Measurements from ENCODE around the gene LSM14B. TPM values are rescaled to one million over a fixed set of nuclear protein-coding genes. Genes with fewer than 3 reads are reported as not detected.

LSM14B gene
- total RNA-seq, 1 experiment from 2014 or later, result 73.5 TPM

GRCh38 chr20:62156254-62156556, 33.9 kb downstream of the LSM14B start (continued):
- no peak for TF ChIP-seq ZNF423 (CRISPR knock-in tag; IDR thresholded peaks at IDR 0.05)
- TF ChIP-seq E2F5 (CRISPR knock-in tag; IDR thresholded peaks at IDR 0.05), result no peak
- TF ChIP-seq SOX15 (CRISPR knock-in tag; IDR thresholded peaks at IDR 0.05), result no peak
- TF ChIP-seq ZBTB21 (CRISPR knock-in tag; IDR thresholded peaks at IDR 0.05; ENCODE audit: borderline replicate concordance), result no peak
- TF ChIP-seq GTF2I (CRISPR knock-in tag; conservative IDR thresholded peaks at IDR 0.05), result no peak
- TF ChIP-seq RELA (CRISPR knock-in tag; IDR thresholded peaks at IDR 0.05; ENCODE audit: borderline replicate concordance), result no peak
- TF ChIP-seq, protein P1, sequence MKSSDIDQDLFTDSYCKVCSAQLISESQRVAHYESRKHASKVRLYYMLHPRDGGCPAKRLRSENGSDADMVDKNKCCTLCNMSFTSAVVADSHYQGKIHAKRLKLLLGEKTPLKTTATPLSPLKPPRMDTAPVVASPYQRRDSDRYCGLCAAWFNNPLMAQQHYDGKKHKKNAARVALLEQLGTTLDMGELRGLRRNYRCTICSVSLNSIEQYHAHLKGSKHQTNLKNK (CRISPR knock-in tag; IDR thresholded peaks at IDR 0.05), result no peak
- no peak for TF ChIP-seq EMX1 (CRISPR knock-in tag; IDR thresholded peaks at IDR 0.05)

DNA sequence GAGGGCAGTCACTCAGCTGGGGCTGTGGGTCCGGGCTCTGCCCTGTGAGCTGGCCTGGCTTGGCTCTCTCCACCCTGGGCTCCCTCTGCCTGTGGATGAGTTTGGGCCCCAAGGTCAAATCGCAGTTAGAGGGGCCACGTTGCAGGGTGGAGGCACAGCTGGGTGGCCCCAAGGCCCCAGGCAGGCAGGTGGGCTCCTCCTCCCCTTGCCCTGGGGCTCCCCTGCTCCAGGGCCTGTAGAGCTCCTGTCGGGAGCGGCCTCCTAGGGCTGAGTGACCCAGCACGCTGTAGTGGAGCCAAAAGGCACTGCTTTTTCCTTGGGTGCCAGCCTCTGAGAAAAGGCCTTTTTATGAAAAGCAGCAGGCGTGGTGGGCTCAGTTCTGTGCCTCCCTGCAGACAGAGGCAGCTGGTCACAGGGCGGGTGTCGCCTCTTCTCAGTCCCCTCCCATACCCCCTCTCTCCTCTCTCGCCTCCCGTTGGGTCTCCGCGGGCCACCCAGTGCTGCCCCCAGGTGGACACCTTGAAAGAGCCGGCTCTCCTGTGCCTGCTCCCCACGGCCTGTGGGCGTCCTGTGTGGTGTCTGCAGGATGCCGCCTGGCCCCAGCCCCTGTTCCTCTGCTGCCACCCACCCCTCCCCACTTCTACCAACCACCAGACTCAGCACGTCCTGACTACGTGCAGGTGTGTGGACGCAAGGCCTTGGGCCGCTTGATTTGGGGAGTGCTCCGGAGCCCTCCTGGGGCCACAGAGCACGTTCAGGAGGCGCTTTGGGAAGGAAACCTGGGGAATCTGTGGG, 34.5 kb downstream of the LSM14B start:
- ATAC-seq (peak; percentile 84), DNase-seq (ENCODE audit: low spot score) (peak; percentile 86)
- peaks cover 8% of the 10 kb centered on the region for H3K9me3 Mint-ChIP-seq
- no peak overlapping the region for H3K4me3 Mint-ChIP-seq
- no peak overlapping the region for H3K27ac Mint-ChIP-seq
- no peaks in the 10 kb centered on the region for H3K27me3 Mint-ChIP-seq (ENCODE audit: low read depth)
- POLR2A ChIA-PET, result interaction anchor here (0.8 kb wide), 1 partner anchor 27 kb away, joined by 3 read pairs; no protein-coding TSS in a partner anchor
- peak; percentile 60; the same call in 1 of the 2 replicates for TF ChIP-seq FOXP1 (CRISPR knock-in tag; IDR thresholded peaks at IDR 0.05; ENCODE audit: borderline replicate concordance)
- TF ChIP-seq, protein P2, sequence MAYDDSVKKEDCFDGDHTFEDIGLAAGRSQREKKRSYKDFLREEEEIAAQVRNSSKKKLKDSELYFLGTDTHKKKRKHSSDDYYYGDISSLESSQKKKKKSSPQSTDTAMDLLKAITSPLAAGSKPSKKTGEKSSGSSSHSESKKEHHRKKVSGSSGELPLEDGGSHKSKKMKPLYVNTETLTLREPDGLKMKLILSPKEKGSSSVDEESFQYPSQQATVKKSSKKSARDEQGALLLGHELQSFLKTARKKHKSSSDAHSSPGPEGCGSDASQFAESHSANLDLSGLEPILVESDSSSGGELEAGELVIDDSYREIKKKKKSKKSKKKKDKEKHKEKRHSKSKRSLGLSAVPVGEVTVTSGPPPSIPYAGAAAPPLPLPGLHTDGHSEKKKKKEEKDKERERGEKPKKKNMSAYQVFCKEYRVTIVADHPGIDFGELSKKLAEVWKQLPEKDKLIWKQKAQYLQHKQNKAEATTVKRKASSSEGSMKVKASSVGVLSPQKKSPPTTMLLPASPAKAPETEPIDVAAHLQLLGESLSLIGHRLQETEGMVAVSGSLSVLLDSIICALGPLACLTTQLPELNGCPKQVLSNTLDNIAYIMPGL (CRISPR knock-in tag; IDR thresholded peaks at IDR 0.05), result peak; percentile 35; the same call in 1 of the 2 replicates
- TF ChIP-seq, protein P3, sequence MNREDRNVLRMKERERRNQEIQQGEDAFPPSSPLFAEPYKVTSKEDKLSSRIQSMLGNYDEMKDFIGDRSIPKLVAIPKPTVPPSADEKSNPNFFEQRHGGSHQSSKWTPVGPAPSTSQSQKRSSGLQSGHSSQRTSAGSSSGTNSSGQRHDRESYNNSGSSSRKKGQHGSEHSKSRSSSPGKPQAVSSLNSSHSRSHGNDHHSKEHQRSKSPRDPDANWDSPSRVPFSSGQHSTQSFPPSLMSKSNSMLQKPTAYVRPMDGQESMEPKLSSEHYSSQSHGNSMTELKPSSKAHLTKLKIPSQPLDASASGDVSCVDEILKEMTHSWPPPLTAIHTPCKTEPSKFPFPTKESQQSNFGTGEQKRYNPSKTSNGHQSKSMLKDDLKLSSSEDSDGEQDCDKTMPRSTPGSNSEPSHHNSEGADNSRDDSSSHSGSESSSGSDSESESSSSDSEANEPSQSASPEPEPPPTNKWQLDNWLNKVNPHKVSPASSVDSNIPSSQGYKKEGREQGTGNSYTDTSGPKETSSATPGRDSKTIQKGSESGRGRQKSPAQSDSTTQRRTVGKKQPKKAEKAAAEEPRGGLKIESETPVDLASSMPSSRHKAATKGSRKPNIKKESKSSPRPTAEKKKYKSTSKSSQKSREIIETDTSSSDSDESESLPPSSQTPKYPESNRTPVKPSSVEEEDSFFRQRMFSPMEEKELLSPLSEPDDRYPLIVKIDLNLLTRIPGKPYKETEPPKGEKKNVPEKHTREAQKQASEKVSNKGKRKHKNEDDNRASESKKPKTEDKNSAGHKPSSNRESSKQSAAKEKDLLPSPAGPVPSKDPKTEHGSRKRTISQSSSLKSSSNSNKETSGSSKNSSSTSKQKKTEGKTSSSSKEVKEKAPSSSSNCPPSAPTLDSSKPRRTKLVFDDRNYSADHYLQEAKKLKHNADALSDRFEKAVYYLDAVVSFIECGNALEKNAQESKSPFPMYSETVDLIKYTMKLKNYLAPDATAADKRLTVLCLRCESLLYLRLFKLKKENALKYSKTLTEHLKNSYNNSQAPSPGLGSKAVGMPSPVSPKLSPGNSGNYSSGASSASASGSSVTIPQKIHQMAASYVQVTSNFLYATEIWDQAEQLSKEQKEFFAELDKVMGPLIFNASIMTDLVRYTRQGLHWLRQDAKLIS (CRISPR knock-in tag; IDR thresholded peaks at IDR 0.05; ENCODE audit: borderline replicate concordance), result no peak
- TF ChIP-seq, protein P4, sequence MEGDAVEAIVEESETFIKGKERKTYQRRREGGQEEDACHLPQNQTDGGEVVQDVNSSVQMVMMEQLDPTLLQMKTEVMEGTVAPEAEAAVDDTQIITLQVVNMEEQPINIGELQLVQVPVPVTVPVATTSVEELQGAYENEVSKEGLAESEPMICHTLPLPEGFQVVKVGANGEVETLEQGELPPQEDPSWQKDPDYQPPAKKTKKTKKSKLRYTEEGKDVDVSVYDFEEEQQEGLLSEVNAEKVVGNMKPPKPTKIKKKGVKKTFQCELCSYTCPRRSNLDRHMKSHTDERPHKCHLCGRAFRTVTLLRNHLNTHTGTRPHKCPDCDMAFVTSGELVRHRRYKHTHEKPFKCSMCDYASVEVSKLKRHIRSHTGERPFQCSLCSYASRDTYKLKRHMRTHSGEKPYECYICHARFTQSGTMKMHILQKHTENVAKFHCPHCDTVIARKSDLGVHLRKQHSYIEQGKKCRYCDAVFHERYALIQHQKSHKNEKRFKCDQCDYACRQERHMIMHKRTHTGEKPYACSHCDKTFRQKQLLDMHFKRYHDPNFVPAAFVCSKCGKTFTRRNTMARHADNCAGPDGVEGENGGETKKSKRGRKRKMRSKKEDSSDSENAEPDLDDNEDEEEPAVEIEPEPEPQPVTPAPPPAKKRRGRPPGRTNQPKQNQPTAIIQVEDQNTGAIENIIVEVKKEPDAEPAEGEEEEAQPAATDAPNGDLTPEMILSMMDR (IDR thresholded peaks at IDR 0.05), result peak; percentile 72
- H3K36me3 Mint-ChIP-seq, result peaks cover 37% of the 10 kb centered on the region
- H3K4me1 Mint-ChIP-seq, result peaks cover 28% of the 10 kb centered on the region
- CTCF ChIA-PET, result interaction anchor here (0.6 to 2.4 kb wide), 27 partner anchors 9 to 472 kb away, joined by 3 to 28 read pairs (median 4); partner anchors contain the start of genes LSM14B, PSMA7 and SS18L1
